Uterus (tissue), 4 donors: ENCODE data around the gene NID2. TPM values are rescaled to one million over a fixed set of nuclear protein-coding genes. Genes with fewer than 3 reads are reported as not detected.

Experiments
- DNase-seq, 2 donors: peaks; one replicate each; pipeline ENCODE4 v3.0.0-alpha.2; 2019 to 2020
- H3K27ac ChIP-seq, 2 donors: fragments of 200-600 bp; sonication (generic); 1 replicate in 1 of 2; 2 replicates in 1 of 2; pipeline ENCODE4 v1.5.1; 2016 to 2018
- H3K27me3 ChIP-seq, 2 donors: fragments of 200-600 bp; sonication (generic); one replicate each; pipeline ENCODE4 v1.5.1; 2018 to 2019; ENCODE audit warnings: control low read depth in 1 of 2
- H3K36me3 ChIP-seq, 2 donors: fragments of 200-600 bp; sonication (generic); one replicate each; pipeline ENCODE4 v1.5.1; 2019; ENCODE audit warnings: control low read depth in 1 of 2
- H3K4me1 ChIP-seq, 2 donors: fragments of 200-600 bp; sonication (generic); one replicate each; pipeline ENCODE4 v1.5.1; 2018 to 2019; ENCODE audit warnings: control low read depth in 1 of 2
- H3K4me3 ChIP-seq, 2 donors: fragments of 200-600 bp; sonication (generic); 1 replicate in 1 of 2; 2 replicates in 1 of 2; pipeline ENCODE4 v1.5.1; 2018 to 2019; ENCODE audit warnings: mild to moderate bottlenecking in 1 of 2
- H3K9me3 ChIP-seq, 2 donors: fragments of 200-600 bp; sonication (generic); one replicate each; pipeline ENCODE4 v1.5.1; 2019; ENCODE audit warnings: control low read depth in 1 of 2
- POLR2A ChIP-seq, 2 donors: fragments of 450-650 bp; IDR thresholded peaks; one replicate each; pipeline ENCODE4 v1.6.1; 2016; ENCODE audit warnings: antibody characterized with exemption in 2 of 2, mild to moderate bottlenecking in 1 of 2, moderate library complexity in 1 of 2
- intact Hi-C: fragments of 100-400 bp; cut with DNase I; formaldehyde crosslinking; loops from one replicate; pipeline ENCODE4 v1.15.1; 2023; ENCODE audit warnings: low total_unique reads
- total RNA-seq, 4 donors: library from RNA; depleted of rRNA in 3 of 4; stranded (reverse); fragments of >200 nt in 3 of 4; gene quantifications; one replicate each; pipeline versions ENCODE4 v1.1.0 to v1.2.4, GENCODE V29; 2014 to 2023
- TF ChIP-seq, protein P1 (sequence below), 4 experiments: fragments of 200-600 bp in 2 of 4; fragments of 450-650 bp in 2 of 4; sonication (generic) in 2 of 4; IDR thresholded peaks; one replicate each; pipeline ENCODE4 v1.5.1; 2016 to 2019; ENCODE audit warnings: antibody characterized with exemption in 4 of 4, mild to moderate bottlenecking in 2 of 4, moderate library complexity in 1 of 4
- donor health status: DM: yes; HTN: yes; CAD: no.

NID2 gene
- total RNA-seq, 4 donors from 2014 or later: 8.2 to 92.6 (median 32.4) TPM

DNA sequence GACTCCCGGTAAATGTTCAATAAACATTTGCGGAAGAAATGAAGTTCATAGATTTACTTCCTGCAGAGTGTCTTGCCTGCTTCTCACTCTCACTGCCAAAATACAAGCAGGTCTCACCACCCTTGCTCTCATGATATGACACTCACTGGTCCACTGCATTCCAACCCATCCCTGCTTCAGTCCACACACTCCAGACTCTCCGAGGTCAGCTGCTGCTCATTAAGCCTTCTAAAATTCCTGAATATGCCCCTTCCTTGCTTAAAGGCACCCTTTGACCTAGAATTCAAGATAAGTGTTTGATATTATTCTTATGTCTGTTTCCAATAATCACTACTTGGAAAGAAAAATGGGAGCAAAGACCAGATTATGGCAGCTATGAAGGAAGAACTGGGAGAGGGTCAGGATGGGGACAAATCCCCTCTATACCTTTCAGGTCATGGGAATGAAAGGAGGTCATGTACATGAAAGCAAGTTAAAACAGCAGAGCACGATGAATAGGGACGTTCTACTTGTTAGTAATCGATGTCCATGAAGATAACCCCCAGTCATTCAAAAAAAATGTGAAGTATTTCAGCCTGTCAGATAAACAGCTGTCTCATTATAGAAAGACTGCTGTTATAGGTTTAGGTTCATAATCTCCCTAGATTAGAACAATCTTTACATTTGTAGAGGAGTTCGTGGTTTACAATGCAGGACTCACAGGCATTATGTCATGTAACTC is 10.5 kb upstream of the NID2 start:
- H3K27ac ChIP-seq: no peak overlapping the region
- no peaks in the 10 kb centered on the region for H3K36me3 ChIP-seq
- H3K4me1 ChIP-seq: no peaks in the 10 kb centered on the region
- no peak for DNase-seq
- no peak overlapping the region for H3K4me3 ChIP-seq
- no peaks in the 10 kb centered on the region for H3K9me3 ChIP-seq
- intact Hi-C loops: no loop called here
- TF ChIP-seq POLR2A (IDR thresholded peaks at IDR 0.05): no peak
- TF ChIP-seq, protein P1, sequence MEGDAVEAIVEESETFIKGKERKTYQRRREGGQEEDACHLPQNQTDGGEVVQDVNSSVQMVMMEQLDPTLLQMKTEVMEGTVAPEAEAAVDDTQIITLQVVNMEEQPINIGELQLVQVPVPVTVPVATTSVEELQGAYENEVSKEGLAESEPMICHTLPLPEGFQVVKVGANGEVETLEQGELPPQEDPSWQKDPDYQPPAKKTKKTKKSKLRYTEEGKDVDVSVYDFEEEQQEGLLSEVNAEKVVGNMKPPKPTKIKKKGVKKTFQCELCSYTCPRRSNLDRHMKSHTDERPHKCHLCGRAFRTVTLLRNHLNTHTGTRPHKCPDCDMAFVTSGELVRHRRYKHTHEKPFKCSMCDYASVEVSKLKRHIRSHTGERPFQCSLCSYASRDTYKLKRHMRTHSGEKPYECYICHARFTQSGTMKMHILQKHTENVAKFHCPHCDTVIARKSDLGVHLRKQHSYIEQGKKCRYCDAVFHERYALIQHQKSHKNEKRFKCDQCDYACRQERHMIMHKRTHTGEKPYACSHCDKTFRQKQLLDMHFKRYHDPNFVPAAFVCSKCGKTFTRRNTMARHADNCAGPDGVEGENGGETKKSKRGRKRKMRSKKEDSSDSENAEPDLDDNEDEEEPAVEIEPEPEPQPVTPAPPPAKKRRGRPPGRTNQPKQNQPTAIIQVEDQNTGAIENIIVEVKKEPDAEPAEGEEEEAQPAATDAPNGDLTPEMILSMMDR (IDR thresholded peaks at IDR 0.05): no peak
- H3K27me3 ChIP-seq: no peaks in the 10 kb centered on the region

DNA sequence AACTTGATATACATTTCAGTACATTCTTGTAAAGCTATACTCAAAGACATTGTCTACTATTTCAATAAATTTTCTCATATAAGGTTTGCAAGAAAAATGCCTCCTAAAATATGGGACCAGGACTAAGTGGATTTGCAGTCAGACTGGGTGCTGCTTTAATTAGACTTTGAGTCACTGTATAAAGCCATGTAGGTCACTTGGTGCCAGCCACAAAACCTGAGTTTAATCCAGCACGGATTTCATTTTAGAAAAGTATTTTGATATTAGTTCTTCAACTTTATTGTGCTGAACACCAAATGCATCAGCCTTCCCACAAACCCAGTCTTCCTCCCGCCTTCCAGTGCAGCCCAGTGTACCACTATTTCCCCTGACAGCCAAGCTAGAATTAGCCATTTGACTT is 9.9 kb upstream of the NID2 start:
- no peaks in the 10 kb centered on the region for H3K4me1 ChIP-seq
- no peak for DNase-seq
- H3K9me3 ChIP-seq: no peaks in the 10 kb centered on the region
- no peaks in the 10 kb centered on the region for H3K27me3 ChIP-seq
- H3K4me3 ChIP-seq: no peak overlapping the region
- TF ChIP-seq, protein P1 (IDR thresholded peaks at IDR 0.05): no peak
- TF ChIP-seq POLR2A (IDR thresholded peaks at IDR 0.05): no peak
- no peaks in the 10 kb centered on the region for H3K36me3 ChIP-seq
- no peak overlapping the region for H3K27ac ChIP-seq
- intact Hi-C loops: no loop called here

DNA sequence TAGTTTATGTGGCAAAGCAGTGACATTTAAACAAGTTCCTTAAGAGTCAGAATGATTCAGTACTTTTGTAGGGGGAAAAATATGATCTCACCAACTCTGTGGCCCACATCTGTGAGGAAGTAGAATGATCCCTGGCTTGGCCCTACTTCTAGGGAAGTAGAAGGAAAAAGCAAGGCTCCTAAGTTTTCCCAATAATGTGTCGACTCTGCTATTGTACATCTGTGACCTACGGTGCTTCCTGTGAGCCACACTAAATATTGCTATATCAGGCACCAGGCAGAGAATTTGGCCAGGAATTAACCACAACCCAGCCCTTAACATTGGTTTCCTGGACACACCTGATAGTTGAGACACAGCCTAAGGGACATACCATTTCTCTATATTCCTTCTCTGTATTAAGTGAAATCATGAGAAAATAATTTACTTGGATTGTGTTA is 9.3 kb upstream of the NID2 start:
- Histone ChIP-seq H3K27me3 (no peaks in the 10 kb centered on the region), H3K27ac (no peak overlapping the region), H3K4me1 (no peaks in the 10 kb centered on the region), H3K9me3 (no peaks in the 10 kb centered on the region), H3K36me3 (no peaks in the 10 kb centered on the region), H3K4me3 (no peak overlapping the region)
- TF ChIP-seq, protein P1 (IDR thresholded peaks at IDR 0.05): no peak
- no peak for TF ChIP-seq POLR2A (IDR thresholded peaks at IDR 0.05)
- DNase-seq: no peak
- intact Hi-C loops: no loop called here

DNA sequence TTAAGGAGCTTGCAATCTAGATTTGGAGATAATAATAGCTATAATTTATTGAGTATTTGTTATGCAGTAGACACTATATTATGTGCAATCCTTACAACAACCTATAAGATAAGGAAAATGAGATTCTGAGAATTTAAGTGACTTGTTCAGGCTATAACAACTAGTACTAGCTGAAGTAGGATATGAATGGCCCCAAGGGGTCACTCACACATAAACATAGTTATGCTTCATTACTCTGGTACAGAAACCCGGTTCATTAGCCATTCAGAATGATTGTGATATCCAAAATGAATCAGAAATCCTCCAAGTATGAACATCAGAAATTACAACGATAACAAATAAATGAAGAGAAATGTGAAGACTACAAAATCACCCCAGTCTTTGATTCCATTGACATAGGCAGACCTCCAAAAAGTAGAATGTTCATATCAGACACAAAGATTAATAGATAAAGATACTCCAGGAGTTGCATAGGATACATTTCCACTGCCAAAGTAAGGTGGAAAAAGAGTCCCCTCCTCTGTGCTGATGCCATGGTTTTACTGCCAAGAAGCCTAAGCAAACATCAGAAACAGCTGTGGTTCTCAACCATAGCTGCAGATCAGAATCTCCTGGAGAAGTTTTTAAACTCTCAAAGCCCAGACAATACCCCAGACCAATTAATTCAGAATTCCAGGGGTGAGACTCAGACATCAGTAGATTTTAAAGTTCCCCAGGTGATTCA is 8.6 kb upstream of the NID2 start:
- Histone ChIP-seq H3K9me3 (no peaks in the 10 kb centered on the region), H3K4me1 (no peaks in the 10 kb centered on the region), H3K4me3 (no peak overlapping the region), H3K27me3 (no peaks in the 10 kb centered on the region), H3K36me3 (no peaks in the 10 kb centered on the region), H3K27ac (no peak overlapping the region)
- intact Hi-C loops: no loop called here
- DNase-seq: no peak
- TF ChIP-seq, protein P1 (IDR thresholded peaks at IDR 0.05): no peak
- TF ChIP-seq POLR2A (IDR thresholded peaks at IDR 0.05): no peak

DNA sequence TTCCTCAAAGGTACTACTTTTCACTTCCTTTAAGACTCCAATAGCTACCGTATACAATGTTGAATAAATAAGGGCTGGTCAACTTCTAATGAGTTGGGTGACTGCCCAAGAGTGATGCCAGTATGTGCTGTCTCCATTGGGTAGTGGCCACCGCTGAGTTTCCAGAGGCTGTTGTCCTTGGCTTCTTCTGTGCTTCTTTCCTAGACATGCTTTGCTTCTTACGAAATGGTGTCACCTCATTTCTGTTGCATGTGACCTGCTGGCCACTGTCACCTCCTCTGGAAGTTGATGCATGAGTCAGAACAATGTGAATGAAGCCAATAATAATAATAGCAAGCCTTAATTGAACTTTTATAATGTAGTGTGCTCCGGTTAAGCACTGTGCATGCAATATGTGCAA is 7.5 kb upstream of the NID2 start:
- Histone ChIP-seq H3K27me3 (no peaks in the 10 kb centered on the region), H3K4me1 (no peaks in the 10 kb centered on the region), H3K4me3 (no peak overlapping the region), H3K27ac (no peak overlapping the region), H3K9me3 (no peaks in the 10 kb centered on the region), H3K36me3 (no peaks in the 10 kb centered on the region)
- TF ChIP-seq, protein P1 (IDR thresholded peaks at IDR 0.05): no peak
- TF ChIP-seq POLR2A (IDR thresholded peaks at IDR 0.05): no peak
- no peak for DNase-seq
- intact Hi-C loops: no loop called here
